HG03175 (cell line): ENCODE results near the gene REP15.
"Not testable (repeated sequence)": the region's sequence is repeated elsewhere in the genome, so short reads cannot be mapped to it uniquely, and the experiment has no call there.

Experiments used
- ATAC-seq: cut with Tn5 transposase; IDR thresholded peaks from one replicate; pipeline ENCODE4 v1.9.1; 2021; ENCODE audit warnings: mild to moderate bottlenecking, moderate library complexity; ENCODE audit not compliant: unreplicated experiment

REP15 gene, protein sequence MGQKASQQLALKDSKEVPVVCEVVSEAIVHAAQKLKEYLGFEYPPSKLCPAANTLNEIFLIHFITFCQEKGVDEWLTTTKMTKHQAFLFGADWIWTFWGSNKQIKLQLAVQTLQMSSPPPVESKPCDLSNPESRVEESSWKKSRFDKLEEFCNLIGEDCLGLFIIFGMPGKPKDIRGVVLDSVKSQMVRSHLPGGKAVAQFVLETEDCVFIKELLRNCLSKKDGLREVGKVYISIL

DNA sequence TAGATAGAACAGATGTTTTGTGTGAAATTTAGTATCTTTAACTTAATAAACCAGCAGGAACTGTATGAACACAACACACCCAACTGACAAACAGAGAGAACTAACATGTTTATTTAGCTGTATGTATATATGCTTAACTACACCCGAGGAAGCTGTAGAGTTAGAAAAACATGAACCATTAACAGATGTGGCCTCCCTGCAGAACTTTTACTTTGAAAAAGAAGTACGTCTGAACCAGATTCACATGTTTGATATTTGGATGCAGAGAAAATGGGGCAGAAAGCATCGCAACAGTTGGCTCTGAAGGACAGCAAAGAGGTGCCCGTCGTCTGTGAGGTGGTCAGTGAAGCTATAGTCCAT is at the start of gene REP15:
Gene REP15, plus strand, starts transcription at position 155 of the 360 bp plus-strand sequence. Its CDS starts 116 bp downstream, at position 271.
- no peak for ATAC-seq

DNA sequence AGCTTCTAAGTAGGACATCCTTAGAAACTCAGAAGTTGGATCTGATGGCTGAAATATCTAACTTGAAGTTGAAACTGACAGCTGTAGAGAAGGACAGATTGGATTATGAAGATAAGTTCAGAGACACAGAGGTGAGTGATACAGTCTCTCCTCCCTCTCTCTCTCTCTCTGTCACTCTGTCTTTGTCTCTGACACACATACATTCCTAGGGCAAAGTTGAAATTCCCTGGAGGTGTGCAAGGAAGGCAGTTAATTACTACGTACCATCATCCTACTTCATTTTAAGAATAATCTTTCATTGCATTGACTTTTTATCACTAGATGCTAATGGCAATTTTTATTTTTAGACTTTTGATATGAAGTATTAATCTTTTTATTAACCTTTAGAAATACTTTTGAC is 46.2 kb upstream of the REP15 start:
- ATAC-seq, result no peak

DNA sequence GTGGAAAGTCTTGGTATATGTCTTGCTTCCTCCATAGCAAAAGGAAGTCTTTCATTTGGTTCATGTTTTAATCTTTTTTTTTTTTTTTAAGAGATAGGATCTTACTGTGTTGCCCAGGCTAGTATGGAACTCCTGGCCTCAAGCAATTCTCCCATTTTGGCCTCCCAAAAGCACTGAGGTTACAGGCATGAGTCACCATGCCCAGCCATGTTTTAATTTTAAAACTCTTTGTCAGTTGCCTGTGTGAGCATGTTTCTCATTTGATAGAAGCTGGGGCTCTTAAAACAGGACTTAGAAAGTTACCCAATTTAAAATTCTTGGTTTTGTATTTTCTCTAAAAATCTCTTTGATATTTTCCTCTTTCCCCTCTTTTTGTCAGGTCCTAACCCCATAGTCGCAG is 45.0 kb upstream of the REP15 start:
- no peak for ATAC-seq

DNA sequence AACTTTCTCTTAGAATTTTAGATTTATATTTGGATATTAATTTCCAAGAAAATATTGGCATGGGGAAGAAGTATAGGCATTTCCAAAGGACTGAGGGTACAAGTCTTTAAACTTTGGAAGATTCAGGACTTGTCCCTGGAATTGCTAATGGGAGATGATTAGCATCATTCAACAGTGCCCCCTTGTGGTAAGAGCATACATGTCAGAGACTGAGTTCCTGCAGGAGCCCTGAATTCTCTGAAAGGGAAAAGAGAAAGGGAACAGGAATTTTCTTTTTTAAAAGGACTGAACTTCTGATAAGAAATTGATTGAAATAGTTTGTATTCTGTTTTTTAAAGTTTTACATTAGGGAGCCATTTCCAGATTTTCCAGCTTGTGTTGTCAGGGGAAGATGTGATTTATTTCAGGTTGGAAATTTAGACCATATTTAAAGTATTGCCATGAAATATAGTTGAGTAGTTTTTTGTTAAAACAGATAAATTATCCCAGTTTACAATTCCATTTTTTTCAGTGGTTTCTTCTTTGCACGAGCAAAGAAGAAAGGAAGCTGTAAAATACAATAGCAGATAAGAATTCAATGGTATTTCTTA is 44.0 kb upstream of the REP15 start:
- no peak for ATAC-seq

GRCh38 chr12:27653661-27654060 is 42.6 kb upstream of the REP15 start:
- no peak for ATAC-seq

- not testable (repeated sequence) for ATAC-seq
Observed at GRCh38 chr12:27655476-27655875, 40.8 kb upstream of the REP15 start.

DNA sequence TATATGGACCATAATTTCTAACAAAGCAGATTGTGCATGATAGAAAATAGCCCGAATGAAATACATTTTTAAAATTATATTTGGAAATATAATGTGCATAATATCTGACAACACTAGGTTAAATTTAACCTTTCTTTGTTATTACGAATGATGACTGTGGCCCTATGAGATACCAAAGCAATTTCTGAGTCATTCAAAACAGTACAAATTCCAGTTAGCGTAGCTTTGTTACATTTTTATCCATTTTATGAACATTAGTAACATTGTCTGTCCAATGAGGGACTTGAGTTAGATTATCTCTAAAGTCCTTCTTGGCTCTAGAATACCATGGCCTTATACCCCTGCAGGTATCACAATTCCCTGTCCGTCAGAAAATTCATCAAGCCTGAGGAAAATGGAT is 39.0 kb upstream of the REP15 start:
- ATAC-seq, result no peak

DNA sequence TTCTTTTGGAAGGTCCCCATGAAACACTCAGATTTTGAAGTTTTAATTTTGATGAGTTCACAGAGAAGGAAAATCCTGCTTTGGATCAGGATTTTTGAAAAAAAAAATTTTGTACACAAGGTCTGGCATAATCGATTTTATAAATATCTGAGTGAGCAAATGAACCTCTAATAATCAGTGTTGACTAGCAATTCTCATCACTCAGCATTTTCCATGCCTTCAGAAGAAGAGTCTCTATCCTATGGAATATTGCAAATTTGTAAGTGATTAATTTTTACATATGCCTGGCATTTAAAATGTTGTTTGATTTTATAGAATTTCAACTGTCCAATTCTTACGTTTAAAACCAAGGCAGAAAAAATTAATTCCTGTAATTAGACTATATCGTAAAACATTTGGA is 30.5 kb upstream of the REP15 start:
- ATAC-seq, result no peak

DNA sequence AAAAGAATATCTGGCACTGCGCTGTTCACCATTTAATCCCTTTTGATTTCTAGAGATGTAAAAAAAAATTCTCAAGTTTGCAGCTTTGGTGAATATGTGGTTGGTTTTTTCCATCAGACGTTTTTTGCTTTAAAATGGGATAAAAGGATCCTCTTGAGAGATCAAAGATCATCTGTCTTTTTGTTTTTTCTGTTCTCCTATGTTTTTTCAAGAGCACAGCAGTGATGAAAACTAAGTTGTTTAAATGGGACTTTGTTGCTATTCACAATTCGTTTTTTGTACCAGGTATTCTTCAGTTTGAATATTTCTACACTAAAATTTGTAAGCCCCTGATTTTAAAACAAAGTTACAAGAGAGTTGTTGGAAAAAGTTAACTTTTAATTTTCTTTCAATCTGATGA is 29.7 kb upstream of the REP15 start:
- ATAC-seq, result no peak

DNA sequence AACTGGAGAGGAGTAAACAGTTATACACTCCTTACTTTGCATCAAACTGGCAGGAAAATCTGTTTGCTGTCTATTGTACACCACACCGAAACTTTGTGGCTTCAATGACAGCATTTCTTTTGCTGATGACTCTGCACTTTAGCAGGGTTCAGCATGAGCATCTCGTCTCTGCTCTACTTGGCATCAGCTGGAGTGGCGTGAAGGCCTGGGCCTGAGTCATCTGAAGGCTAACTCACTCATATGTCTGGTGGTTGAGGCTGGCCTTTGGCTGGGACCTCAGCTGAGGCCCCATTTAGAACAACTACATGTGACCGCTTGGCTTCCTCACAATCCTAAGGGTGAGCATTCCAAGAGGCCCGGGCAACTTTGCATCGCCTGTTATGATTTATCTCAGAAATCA is 28.7 kb upstream of the REP15 start:
- ATAC-seq, result no peak

DNA sequence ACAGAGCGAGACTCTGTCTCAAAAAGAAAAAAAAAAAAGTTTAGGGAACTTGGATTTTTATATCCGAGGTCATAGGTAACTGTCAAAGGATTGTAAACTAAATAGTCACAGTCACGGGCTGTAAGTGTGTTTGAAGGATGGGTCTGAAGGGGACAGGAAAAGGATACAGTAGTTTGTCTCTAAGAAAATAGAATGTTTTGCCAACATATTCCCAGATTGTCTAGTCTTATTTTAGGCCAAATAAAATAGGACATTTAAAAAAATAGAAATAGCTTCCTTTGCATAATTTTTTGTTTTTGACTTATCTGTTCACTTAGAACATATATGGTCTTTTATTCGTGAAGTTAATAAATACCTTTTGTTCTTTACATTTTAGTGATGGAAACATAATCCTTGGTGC is 24.2 kb upstream of the REP15 start:
- no peak for ATAC-seq

DNA sequence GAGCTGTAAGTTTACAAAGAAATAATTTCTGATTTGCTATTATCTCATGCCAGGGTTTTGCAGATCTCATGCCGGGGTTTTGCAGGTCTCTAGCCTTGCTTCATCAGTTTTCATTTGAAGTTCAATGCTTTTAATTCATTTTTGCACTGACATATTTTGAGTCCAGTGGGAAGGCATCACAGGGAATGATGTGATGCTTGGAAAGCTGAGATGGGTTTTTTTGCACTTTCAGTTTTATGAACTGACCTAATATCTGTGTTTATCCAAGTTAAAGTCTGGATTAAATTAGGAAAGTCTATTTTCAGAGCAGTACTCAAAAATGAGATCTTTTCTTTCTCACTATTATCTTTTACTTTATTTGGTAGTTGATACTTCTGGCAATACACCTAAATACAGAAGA is 23.6 kb upstream of the REP15 start:
- no peak for ATAC-seq

GRCh38 chr12:27673101-27673718 is 23.0 kb upstream of the REP15 start:
- no peak for ATAC-seq

DNA sequence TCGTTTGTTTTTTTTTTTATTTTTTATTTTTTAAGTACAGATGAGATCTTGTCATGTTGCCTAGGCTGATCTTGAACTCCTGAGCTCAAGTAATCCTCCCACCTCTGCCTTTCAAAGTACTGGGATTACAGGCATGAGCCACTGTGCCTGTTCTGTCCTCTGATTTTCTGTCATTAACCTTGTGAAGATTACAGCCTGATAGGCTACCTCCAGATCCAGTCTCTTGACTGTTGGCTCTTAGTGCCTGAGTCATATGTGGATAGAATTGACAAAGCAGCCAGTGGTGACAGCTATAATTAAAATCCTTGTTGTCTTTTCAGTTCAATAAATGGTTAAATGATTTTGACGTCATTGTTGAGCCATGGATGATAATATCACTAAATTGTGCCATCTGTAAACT is 21.3 kb upstream of the REP15 start:
- no peak for ATAC-seq

- no peak for ATAC-seq
Observed at GRCh38 chr12:27680619-27681018, 15.6 kb upstream of the REP15 start.

GRCh38 chr12:27682534-27682933 is 13.7 kb upstream of the REP15 start:
- no peak for ATAC-seq

GRCh38 chr12:27685274-27685673 is 11.0 kb upstream of the REP15 start:
- no peak for ATAC-seq

- ATAC-seq, result no peak
Observed at GRCh38 chr12:27686147-27686546, 10.1 kb upstream of the REP15 start.

DNA sequence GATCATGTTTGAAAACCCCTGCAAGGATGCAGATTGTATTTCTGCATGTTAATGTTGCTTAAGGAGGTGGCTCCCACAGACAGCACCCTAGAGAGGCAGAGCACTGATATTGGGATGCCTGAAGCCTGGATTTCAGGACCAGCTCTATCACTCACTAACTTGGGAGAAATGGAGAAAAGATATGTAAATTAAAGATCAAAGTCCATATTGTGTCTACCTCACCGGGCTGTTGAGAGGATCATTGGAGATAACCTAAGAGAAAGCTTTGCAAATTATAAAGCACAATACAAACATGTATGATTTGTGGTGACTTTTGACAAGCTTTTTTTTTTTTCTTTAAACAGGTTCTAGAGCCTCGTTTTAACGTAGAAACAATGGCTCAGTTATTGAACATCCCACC is 7.6 kb upstream of the REP15 start:
- ATAC-seq, result no peak

DNA sequence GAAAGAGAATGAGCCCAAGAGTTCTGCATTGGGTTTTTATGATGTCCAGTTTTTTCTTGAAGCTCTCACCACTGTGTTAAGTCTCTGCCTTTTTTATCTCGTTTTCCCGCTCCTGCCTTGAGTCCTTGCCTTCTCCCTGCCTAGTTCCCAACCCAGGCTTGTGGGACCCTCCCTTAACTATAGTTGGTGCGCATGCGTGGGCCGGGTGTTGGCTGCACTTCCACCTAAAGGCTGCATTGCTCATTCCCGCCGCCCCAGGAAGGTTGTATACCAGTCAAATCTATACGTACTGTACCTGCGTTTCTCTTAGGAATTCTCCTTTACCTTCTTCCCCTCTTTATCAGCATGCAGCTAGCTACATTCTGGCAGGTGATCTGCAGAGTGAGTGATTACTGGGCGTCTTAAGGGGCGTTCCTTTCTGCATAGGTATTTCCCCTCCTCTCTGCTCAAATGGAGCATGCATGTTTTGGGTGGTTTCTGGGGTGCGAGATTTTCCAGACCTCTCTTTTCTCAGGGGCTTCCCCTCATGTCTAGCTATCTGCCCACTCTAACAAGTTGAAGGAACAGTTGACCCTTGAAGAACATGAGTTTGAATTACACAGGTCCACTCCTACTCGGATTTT is 6.6 kb upstream of the REP15 start:
- no peak for ATAC-seq

DNA sequence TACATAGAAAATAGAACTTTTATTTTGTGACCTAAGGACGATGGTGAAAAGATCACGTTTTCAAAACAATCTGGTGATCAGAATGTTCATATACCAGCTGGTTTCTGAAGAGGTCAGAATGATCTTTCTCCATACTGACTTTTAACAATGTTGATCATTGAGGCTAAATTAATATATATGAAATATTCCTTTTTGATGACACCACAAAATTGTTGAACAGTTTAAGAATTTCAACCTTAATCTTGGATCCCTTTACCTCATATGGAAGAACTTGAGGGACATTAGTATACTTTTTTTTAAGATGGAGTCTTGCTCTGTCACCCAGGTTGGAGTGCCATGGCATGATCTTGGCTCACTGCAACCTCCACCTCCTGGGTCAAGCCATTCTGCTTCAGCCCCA is 2.8 kb upstream of the REP15 start:
- ATAC-seq, result no peak
